ENCODE results near the gene TENM4. TPM values are rescaled to one million over a fixed set of nuclear protein-coding genes. Genes with fewer than 3 reads are reported as not detected.

The TENM4 gene
- total RNA-seq, 1 experiment from 2014 or later = 9.9 TPM

GRCh38 chr11:78657968-78658839 lies 782.6 kb downstream of the TENM4 start:
- H3K4me3 Mint-ChIP-seq (ENCODE audit: unreplicated experiment) = no peak overlapping the region
- H3K36me3 Mint-ChIP-seq (ENCODE audit: insufficient read depth, unreplicated experiment) = no peaks in the 10 kb centered on the region
- CTCF ChIA-PET = interaction anchor here (0.7 to 2.1 kb wide), 6 partner anchors 11 to 303 kb away, joined by 3 to 13 read pairs (median 3); no protein-coding TSS in a partner anchor
- no TSS peak for BruUV-seq (replicated peaks)
- H3K4me1 Mint-ChIP-seq (ENCODE audit: insufficient read depth, unreplicated experiment) = peaks cover 21% of the 10 kb centered on the region
- POLR2A ChIA-PET = no interaction called here
- H3K27ac Mint-ChIP-seq (ENCODE audit: low read depth, unreplicated experiment) = no peak overlapping the region
- no peak for TF ChIP-seq CTCF (IDR thresholded peaks at IDR 0.05; ENCODE audit: unreplicated experiment)
- intact Hi-C loops (cut with micrococcal nuclease) = no loop called here
- no peaks in the 10 kb centered on the region for H3K9me3 Mint-ChIP-seq (ENCODE audit: unreplicated experiment)
- no peaks in the 10 kb centered on the region for H3K27me3 Mint-ChIP-seq (ENCODE audit: insufficient read depth, unreplicated experiment)
- no peak for DNase-seq (ENCODE audit: unreplicated experiment)

GRCh38 chr11:78657441-78657840 lies 783.4 kb downstream of the TENM4 start:
- Mint-ChIP-seq H3K9me3 (ENCODE audit: unreplicated experiment) (no peaks in the 10 kb centered on the region), H3K4me3 (ENCODE audit: unreplicated experiment) (no peak overlapping the region), H3K36me3 (ENCODE audit: insufficient read depth, unreplicated experiment) (no peaks in the 10 kb centered on the region), H3K4me1 (ENCODE audit: insufficient read depth, unreplicated experiment) (peaks cover 15% of the 10 kb centered on the region), H3K27me3 (ENCODE audit: insufficient read depth, unreplicated experiment) (no peaks in the 10 kb centered on the region), H3K27ac (ENCODE audit: low read depth, unreplicated experiment) (no peak overlapping the region)
- POLR2A ChIA-PET = no interaction called here
- intact Hi-C loops (cut with micrococcal nuclease) = no loop called here
- TF ChIP-seq CTCF (IDR thresholded peaks at IDR 0.05; ENCODE audit: unreplicated experiment) = no peak
- CTCF ChIA-PET = interaction anchor here (2.1 to 4.2 kb wide), 3 partner anchors 11 to 303 kb away, joined by 6 to 40 read pairs (median 13); no protein-coding TSS in a partner anchor
- no peak for DNase-seq (ENCODE audit: unreplicated experiment)
- BruUV-seq (replicated peaks) = no TSS peak

GRCh38 chr11:78656984-78657383 lies 783.8 kb downstream of the TENM4 start:
- Mint-ChIP-seq H3K27me3 (ENCODE audit: insufficient read depth, unreplicated experiment) (no peaks in the 10 kb centered on the region), H3K36me3 (ENCODE audit: insufficient read depth, unreplicated experiment) (no peaks in the 10 kb centered on the region), H3K4me1 (ENCODE audit: insufficient read depth, unreplicated experiment) (peaks cover 14% of the 10 kb centered on the region), H3K27ac (ENCODE audit: low read depth, unreplicated experiment) (no peak overlapping the region), H3K4me3 (ENCODE audit: unreplicated experiment) (no peak overlapping the region), H3K9me3 (ENCODE audit: unreplicated experiment) (no peaks in the 10 kb centered on the region)
- CTCF ChIA-PET = interaction anchor here (2.2 to 4.2 kb wide), 2 partner anchors 11 to 304 kb away, joined by 6 to 40 read pairs; no protein-coding TSS in a partner anchor
- TF ChIP-seq CTCF (IDR thresholded peaks at IDR 0.05; ENCODE audit: unreplicated experiment) = no peak
- BruUV-seq (replicated peaks) = no TSS peak
- intact Hi-C loops (cut with micrococcal nuclease) = no loop called here
- POLR2A ChIA-PET = no interaction called here
- no peak for DNase-seq (ENCODE audit: unreplicated experiment)

GRCh38 chr11:78656327-78656726 lies 784.5 kb downstream of the TENM4 start:
- TF ChIP-seq CTCF (IDR thresholded peaks at IDR 0.05; ENCODE audit: unreplicated experiment) = no peak
- ChIA-PET CTCF (interaction anchor here (0.6 to 4.2 kb wide), 7 partner anchors 11 to 649 kb away, joined by 3 to 40 read pairs (median 4); no protein-coding TSS in a partner anchor), POLR2A (no interaction called here)
- Mint-ChIP-seq H3K4me3 (ENCODE audit: unreplicated experiment) (no peak overlapping the region), H3K4me1 (ENCODE audit: insufficient read depth, unreplicated experiment) (peaks cover 14% of the 10 kb centered on the region), H3K36me3 (ENCODE audit: insufficient read depth, unreplicated experiment) (no peaks in the 10 kb centered on the region), H3K9me3 (ENCODE audit: unreplicated experiment) (no peaks in the 10 kb centered on the region), H3K27me3 (ENCODE audit: insufficient read depth, unreplicated experiment) (no peaks in the 10 kb centered on the region), H3K27ac (ENCODE audit: low read depth, unreplicated experiment) (no peak overlapping the region)
- no TSS peak for BruUV-seq (replicated peaks)
- DNase-seq (ENCODE audit: unreplicated experiment) = no peak
- intact Hi-C loops (cut with micrococcal nuclease) = no loop called here

Measured in MCF 10A (cell line).